ENCODE results near the gene GRWD1.

Gene GRWD1

GRCh38 chr19:48450441-48450840 lies 4.7 kb downstream of the GRWD1 start:
- H3K4me3 ChIP-seq (ENCODE audit: low read length) = no peak overlapping the region
- no peak for TF ChIP-seq CTCF (IDR thresholded peaks at IDR 0.05; ENCODE audit: insufficient read depth, low read depth, low read length, missing control alignments)
- no peak for DNase-seq (ENCODE audit: low read depth)

- H3K4me3 ChIP-seq (ENCODE audit: low read length) = no peak overlapping the region
- no peak for DNase-seq (ENCODE audit: low read depth)
- TF ChIP-seq CTCF (IDR thresholded peaks at IDR 0.05; ENCODE audit: insufficient read depth, low read depth, low read length, missing control alignments) = no peak
Measured at GRCh38 chr19:48450863-48451262, 5.1 kb downstream of the GRWD1 start.

- no peak for TF ChIP-seq CTCF (IDR thresholded peaks at IDR 0.05; ENCODE audit: insufficient read depth, low read depth, low read length, missing control alignments)
- no peak overlapping the region for H3K4me3 ChIP-seq (ENCODE audit: low read length)
- no peak for DNase-seq (ENCODE audit: low read depth)
Measured at GRCh38 chr19:48451624-48452023, 5.8 kb downstream of the GRWD1 start.

GRCh38 chr19:48452289-48453190 lies 6.8 kb downstream of the GRWD1 start:
- peak; percentile 32 for DNase-seq (ENCODE audit: low read depth)
- no peak for TF ChIP-seq CTCF (IDR thresholded peaks at IDR 0.05; ENCODE audit: insufficient read depth, low read depth, low read length, missing control alignments)
- no peak overlapping the region for H3K4me3 ChIP-seq (ENCODE audit: low read length)

- no peak overlapping the region for H3K4me3 ChIP-seq (ENCODE audit: low read length)
- no peak for TF ChIP-seq CTCF (IDR thresholded peaks at IDR 0.05; ENCODE audit: insufficient read depth, low read depth, low read length, missing control alignments)
- DNase-seq (ENCODE audit: low read depth) = no peak
Measured at GRCh38 chr19:48454150-48454730, 8.5 kb downstream of the GRWD1 start.

GRCh38 chr19:48455171-48455907 lies 9.6 kb downstream of the GRWD1 start, which contains the start of gene KCNJ14:
TSS of gene KCNJ14 (plus strand) at chr19:48455574. CDS start at chr19:48461725, 6,151 bp downstream.
- DNase-seq (ENCODE audit: low read depth) = no peak
- H3K4me3 ChIP-seq (ENCODE audit: low read length) = no peak within 1 kb of the TSS
- TF ChIP-seq CTCF (IDR thresholded peaks at IDR 0.05; ENCODE audit: insufficient read depth, low read depth, low read length, missing control alignments) = no peak

Measured in epithelial cell of esophagus (primary cell).